ENCODE data around the gene CTBP1.

GRCh38 chr4:1246111-1246881 lies 2.6 kb downstream of the CTBP1 start:
- TF ChIP-seq CTCF (conservative IDR thresholded peaks at IDR 0.05) (no peak), EZH2 (IDR thresholded peaks at IDR 0.05; ENCODE audit: low read depth) (no peak)
